HEK293T (cell line): ENCODE results near the gene PSMD2.

ENCODE experiments used
- ARNT ChIP-seq: fragments of 450-650 bp; IDR thresholded peaks from 2 replicates; pipeline ENCODE4 v1.6.1; 2017; ENCODE audit warnings: mild to moderate bottlenecking
- BHLHE40 ChIP-seq: fragments of 450-650 bp; IDR thresholded peaks from 2 replicates; pipeline ENCODE4 v1.6.1; 2016; ENCODE audit warnings: mild to moderate bottlenecking, moderate library complexity, borderline replicate concordance
- CTBP1 ChIP-seq: fragments of 450-650 bp; IDR thresholded peaks from 2 replicates; pipeline ENCODE4 v1.6.1; 2016; ENCODE audit warnings: borderline replicate concordance
- ELF4 ChIP-seq: fragments of 450-650 bp; IDR thresholded peaks from 2 replicates; pipeline ENCODE4 v1.6.1; 2017; ENCODE audit warnings: antibody characterized with exemption
- FOXA1 ChIP-seq: fragments of 450-650 bp; IDR thresholded peaks from 2 replicates; pipeline ENCODE4 v1.6.1; 2016; ENCODE audit warnings: mild to moderate bottlenecking
- FOXK2 ChIP-seq: fragments of 450-650 bp; IDR thresholded peaks from 2 replicates; pipeline ENCODE4 v1.6.1; 2016; ENCODE audit warnings: mild to moderate bottlenecking
- FOXM1 ChIP-seq: fragments of 450-650 bp; IDR thresholded peaks from 2 replicates; pipeline ENCODE4 v1.6.1; 2017; ENCODE audit warnings: mild to moderate bottlenecking, borderline replicate concordance
- LEF1 ChIP-seq: fragments of 450-650 bp; IDR thresholded peaks from 2 replicates; pipeline ENCODE4 v1.6.1; 2017; ENCODE audit warnings: mild to moderate bottlenecking, borderline replicate concordance
- PKNOX1 ChIP-seq: fragments of 450-650 bp; IDR thresholded peaks from 2 replicates; pipeline ENCODE4 v1.6.1; 2016
- SP1 ChIP-seq: fragments of 450-650 bp; IDR thresholded peaks from 2 replicates; pipeline ENCODE4 v1.6.1; 2017
- SUZ12 ChIP-seq: fragments of 450-650 bp; IDR thresholded peaks from 2 replicates; pipeline ENCODE4 v1.6.1; 2016; ENCODE audit warnings: mild to moderate bottlenecking
- TARDBP ChIP-seq: fragments of 450-650 bp; IDR thresholded peaks from 2 replicates; pipeline ENCODE4 v1.6.1; 2016
- ZNF384 ChIP-seq: fragments of 450-650 bp; IDR thresholded peaks from 2 replicates; pipeline ENCODE4 v1.6.1; 2016

GRCh38 chr3:184306341-184306972 lies 7.4 kb downstream of the PSMD2 start:
- TF ChIP-seq FOXM1: no peak
- TF ChIP-seq FOXA1: no peak
- no peak for TF ChIP-seq ZNF384
- no peak for TF ChIP-seq LEF1
- no peak for TF ChIP-seq SUZ12
- no peak for TF ChIP-seq PKNOX1
- no peak for TF ChIP-seq SP1
- TF ChIP-seq BHLHE40: no peak
- no peak for TF ChIP-seq CTBP1
- no peak for TF ChIP-seq ELF4
- TF ChIP-seq ARNT: no peak
- no peak for TF ChIP-seq FOXK2
- TF ChIP-seq TARDBP: no peak
